Measurements from ENCODE around the gene MVK.

DNA sequence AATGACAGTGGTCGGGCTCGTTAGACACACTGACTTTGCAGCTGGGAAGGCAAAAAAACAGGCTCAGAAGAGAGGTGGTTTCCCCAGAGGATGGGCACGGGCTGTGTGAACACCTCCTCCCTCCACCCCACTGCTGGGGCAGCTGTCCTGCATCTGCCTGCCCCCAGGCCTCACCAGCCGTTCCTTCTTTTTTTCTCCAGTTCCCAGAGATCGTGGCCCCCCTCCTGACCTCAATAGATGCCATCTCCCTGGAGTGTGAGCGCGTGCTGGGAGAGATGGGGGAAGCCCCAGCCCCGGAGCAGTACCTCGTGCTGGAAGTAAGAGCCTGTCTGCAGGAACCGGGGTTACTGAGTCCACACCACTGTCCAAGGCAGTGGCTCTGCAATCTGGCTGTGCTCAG is 17.4 kb downstream of the MVK start:
- TF ChIP-seq, protein P1, sequence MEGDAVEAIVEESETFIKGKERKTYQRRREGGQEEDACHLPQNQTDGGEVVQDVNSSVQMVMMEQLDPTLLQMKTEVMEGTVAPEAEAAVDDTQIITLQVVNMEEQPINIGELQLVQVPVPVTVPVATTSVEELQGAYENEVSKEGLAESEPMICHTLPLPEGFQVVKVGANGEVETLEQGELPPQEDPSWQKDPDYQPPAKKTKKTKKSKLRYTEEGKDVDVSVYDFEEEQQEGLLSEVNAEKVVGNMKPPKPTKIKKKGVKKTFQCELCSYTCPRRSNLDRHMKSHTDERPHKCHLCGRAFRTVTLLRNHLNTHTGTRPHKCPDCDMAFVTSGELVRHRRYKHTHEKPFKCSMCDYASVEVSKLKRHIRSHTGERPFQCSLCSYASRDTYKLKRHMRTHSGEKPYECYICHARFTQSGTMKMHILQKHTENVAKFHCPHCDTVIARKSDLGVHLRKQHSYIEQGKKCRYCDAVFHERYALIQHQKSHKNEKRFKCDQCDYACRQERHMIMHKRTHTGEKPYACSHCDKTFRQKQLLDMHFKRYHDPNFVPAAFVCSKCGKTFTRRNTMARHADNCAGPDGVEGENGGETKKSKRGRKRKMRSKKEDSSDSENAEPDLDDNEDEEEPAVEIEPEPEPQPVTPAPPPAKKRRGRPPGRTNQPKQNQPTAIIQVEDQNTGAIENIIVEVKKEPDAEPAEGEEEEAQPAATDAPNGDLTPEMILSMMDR (IDR thresholded peaks at IDR 0.05; ENCODE audit: poor library complexity), result no peak
- TF ChIP-seq EZH2phosphoT487 (IDR thresholded peaks at IDR 0.05; ENCODE audit: low read depth, severe bottlenecking, unreplicated experiment) (no peak), EZH2 (IDR thresholded peaks at IDR 0.05; ENCODE audit: borderline replicate concordance) (no peak)
